Inflammatory macrophage (primary cell): ENCODE data around the gene RAP1A.
"Not testable (repeated sequence)": the region's sequence is repeated elsewhere in the genome, so short reads cannot be mapped to it uniquely, and the experiment has no call there.

Source experiments
- DNase-seq, 2 donors: peaks; one replicate each; pipeline ENCODE4 v3.0.0-alpha.2; 2020 to 2022

Gene RAP1A

DNA sequence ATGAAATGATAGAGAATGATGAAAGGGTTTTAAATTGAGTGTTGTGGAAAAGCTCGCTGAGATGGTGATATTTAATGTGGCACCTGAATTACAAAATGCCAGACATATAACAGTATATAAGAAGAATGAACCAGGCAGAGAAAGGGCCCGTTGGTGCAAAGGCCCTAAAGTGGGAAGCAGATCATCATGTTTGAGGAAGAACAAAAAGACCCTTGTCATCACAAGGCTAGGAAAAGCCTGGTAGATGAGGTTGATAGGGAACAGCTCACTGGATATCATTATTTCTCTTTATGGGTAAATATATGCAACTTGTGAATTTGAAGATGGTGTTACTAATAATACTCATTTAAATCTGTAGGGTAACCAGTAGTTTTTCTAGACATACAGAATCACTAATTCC, 11.0 kb downstream of the RAP1A start:
- DNase-seq = peak in 1 of 2 donors; percentile 2

DNA sequence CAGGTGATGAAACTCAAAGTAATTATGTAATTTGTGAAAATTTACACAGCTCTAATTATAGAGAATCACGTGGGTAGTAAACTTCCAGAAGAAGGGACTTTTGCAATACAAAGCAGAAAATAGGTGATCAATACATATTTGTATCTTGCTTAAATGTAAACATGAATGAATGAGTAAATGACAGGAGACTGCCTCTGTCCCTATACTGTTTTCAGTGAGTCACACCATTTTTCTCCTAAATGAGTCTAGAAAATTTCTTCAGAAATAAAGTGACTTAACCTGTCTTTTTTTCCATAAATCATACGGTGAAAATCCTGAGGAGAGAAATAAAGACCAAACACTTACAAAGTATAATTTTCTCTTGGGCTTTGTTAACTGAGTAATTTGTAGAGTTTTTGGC, 11.9 kb downstream of the RAP1A start:
- DNase-seq = no peak

DNA sequence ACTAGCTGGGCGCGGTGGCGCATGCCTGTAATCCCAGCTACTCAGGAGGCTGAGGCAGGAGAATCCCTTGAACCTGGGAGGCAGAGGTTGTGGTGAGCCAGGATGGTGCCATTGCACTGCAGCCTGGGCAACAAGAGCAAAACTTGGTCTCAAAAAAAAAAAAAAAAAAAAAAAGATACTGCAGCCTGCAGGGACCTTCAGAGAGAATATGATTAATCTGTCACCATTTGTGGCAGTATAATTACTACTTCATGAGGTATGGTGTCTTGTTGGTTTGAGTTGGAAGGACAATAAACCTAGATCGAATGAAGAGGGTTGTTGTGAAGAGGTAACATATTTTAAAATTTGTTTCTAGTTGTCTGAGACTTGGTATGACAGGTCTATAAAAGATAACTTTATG, 13.2 kb downstream of the RAP1A start:
- not testable (repeated sequence) for DNase-seq

DNA sequence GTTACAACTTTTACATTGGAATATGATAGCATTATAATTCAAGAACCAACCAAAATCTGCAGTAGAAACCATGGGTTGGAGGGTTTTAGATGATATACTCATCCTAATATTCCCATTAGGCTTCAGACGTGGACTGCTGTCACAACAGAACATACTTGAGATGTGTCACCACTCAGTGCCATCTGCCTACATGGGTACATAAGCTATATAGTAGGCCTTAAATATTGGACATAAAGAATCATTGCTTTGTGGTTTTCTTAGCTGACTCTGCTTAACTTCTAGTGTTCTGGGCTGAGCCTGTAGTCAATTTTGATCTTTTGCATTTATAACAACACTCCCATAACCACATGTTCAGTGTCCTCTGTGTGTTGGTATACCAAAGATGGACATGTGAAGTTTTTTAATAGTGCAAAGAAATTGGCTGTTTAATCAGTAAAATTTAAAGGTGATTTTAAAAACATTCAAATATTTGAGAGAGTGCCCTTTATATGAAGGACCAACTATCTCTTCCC, 14.2 kb downstream of the RAP1A start:
- no peak for DNase-seq

DNA sequence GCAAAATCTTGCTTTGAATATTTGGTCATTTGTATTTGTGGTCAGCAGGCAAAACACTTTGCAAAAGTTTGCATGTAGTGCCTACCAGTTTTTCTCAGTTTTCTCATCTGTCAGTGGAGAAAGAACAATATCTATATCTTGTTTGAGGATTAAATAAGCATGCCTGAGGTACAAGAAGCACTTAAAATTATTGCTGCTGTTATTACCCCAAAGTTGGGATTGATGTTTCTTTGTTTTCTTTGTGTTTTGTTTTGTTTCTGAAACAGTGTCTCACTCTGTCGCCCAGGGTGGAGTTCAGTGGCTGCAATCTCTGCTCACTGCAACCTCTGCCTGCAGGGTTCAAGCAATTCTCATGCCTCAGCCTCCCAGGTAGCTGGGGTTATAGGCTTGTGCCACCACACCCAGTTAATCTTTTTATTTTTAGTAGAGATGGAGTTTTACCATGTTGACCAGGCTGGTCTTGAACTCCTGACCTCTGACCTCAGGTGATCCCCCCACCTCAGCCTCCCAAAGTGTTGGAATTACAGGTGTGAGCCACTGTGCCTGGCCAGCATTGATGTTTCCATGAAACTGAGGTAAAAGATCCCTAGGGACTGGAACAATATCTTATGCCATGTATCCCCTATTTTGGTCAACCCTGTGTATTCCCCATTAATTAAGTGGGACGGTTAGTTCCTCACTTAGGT, 15.9 kb downstream of the RAP1A start:
- DNase-seq = no peak

DNA sequence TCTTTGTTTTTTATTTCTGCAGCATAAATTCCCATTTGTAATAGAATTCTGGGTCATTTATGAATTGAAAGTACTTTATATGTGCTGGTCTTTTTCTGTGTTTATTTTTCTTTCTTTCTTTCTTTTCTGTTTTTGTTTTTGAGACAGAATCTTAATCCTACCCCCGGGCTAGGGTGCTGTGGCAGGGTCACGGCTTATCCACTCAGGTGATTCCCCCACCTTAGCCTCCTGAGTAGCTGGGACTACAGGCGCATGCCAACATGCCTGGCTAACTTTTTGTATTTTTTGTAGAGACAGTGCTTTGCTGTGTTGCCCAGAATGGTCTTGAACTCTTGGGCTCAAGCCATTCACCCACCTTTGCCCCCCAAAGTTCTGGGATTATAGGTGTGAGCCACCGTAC, 18.7 kb downstream of the RAP1A start:
- no peak for DNase-seq

DNA sequence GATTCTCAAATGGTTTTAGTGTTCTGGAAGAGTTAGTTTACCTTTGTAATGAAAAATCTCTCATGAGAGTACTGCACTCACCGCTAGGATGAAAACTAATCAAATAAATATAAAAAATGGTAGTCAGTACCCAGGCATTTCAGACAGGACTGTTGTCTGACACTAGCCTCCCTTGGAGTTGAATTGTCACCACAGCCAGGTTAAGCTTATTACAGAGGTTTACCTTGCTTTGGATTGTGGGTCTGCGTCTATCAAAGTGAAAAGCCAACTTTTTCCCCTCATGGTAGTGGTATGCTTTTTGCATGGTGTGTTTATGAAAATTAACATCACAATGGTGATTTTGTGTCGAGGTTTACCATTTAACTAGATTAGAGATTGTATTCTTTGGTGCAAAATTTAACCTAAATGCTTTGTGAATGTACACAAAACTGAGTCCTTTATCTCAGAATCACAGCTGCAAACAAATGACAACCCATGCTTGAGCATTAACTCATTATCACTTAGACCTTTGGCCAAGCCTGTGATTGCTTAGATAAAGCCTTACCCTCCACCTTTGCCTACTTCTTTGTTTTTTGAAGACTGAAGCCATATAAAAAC, 20.1 kb downstream of the RAP1A start:
- no peak for DNase-seq

DNA sequence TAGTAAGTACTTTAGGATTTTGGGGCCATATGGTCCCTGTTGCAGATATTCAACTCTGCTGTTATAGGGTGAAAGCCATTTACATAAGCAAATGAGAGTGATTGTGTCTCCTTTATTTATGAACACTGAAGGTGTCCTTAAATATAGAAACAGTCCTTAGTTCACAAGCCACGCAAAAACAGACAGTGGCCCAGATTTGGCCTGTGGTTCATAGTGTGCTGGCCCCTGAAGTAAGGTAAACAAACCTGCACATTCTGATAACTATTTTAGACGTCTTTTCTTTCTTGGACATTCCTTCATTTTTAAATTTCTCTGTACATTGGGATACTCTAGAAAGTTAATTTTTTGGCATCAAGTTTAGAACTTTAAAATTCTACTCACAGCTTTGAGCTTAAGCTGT, 23.5 kb downstream of the RAP1A start:
- DNase-seq = no peak

DNA sequence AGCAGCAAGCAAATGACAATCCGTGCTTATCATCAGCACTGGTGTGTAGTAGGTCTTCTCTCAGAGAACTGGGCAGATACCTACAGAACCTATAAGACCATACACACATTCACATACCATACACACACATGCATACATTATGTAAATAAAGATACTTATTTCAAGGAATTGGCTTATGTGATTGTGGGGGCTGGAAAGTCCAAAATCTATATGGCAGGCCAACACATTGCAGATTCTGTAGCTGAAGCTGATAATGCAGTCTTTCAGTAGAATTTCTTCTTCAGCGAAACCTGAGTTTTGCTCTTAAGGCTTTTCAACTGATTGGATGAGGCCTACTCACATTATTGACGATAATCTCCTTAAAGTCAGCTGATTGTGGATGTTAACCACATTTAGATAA, 24.1 kb downstream of the RAP1A start:
- DNase-seq = no peak

DNA sequence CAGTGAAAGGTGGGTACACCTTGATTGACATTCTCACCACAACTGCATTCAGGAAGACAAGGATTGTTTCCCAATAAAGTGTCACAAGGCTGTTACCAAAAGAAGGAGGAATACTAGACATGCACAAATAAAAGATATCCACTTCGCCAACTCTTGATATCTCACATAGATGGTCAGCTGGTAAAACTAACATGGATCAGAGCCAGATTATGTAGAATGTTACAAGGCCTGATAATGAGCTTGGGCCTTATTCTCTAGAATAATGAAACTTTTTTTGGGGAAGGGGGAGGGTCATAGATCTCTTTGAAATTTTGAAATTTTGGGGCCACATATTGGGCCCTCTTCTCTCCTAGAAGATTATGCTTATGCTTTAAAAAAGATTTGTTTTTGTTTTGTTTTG, 24.9 kb downstream of the RAP1A start:
- no peak for DNase-seq

DNA sequence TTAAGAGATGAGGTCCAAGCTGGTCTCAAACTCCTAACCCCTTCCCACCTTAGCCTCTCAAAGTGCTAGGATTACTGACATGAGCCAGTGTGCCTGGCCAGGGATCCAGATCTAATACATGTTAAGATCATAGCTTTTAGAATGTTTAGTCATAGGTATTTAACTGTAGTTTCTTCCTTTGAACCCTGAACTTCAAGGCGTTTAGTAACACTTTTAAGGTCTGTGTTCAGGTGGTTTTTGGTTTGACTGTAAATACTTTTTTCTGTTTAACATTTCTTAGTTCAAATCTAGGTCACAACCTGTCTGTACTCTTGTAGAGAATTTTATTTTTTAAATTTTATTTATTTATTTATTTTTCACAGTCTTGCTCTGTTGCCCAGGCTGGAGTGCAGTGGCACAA, 28.1 kb downstream of the RAP1A start:
- DNase-seq = no peak

DNA sequence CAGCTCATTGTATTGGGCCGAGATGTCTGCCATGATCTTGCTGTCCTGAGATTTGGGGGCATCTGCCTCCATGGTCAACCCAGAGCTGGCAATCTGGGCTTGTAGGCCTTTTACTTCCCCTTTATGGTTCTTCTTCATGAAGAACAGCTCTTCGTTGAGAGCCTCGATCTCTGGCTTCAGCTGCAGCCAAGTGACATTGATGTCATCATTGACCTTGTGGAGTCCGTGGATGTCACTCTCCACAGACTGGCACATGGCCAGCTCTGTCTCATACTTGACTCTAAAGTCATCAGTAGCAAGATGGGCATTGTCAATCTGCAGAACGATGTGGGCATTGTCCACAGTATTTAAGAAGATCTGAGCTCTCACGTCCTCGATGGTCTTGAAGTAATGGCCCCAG, 29.2 kb downstream of the RAP1A start:
- DNase-seq = peak; percentile 76 to 89

DNA sequence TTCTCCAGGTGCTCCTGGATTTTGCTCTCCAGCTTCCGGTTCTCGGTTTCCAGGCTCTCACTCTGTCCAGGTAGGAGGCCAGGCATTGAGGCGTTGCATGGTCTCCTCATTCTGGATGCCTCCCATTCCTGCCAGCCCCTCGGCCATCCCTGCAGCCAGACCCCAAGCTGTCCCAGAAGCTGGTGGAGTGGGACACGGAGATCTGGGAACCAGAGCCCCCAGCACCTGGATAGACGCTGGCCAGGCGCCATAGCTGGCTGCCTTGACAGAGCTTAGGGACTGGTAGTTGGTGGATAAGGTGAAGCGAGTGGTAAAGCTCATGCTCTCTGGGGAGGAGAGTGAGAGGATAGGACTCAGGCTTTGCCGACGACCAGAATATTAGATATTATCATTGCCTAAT, 29.6 kb downstream of the RAP1A start:
- DNase-seq = no peak

DNA sequence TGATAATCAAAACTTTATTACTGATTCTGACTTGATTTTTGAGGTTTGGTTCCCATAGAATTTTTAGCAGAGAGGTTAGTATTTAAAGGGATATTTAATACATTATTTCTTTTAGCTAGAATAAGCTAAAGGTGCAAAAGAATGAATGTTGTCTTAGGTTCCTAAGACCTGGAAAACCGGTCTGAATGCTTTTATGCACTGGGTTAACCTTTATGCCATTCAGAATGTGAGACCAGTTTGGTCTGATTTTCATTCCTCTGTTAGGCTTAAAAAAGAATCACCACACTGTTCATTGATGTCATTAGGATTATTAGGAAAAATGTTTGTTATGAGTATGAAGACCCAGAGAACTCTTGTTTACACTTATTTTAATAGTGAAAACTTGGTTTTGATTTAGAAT, 30.1 kb downstream of the RAP1A start:
- no peak for DNase-seq

DNA sequence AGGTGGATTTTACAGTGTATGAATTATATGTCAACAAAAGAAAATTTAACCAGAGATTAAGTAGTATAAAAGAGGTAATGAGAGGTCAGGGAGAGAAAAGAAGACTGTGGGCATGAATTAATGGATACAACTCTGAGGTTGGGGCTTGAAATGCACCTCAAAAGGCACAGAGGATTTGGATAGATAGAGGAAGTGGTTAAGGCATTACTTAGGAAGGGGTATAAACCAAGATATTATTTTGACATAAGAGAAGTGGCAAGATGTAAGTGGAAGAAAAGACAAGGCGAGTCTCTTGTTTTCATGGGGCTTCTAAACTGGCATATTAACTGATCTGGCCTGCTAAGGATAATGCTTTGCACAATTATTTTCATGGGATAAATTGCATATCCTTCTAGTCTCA, 34.1 kb downstream of the RAP1A start:
- DNase-seq = peak in 1 of 2 donors; percentile 39

DNA sequence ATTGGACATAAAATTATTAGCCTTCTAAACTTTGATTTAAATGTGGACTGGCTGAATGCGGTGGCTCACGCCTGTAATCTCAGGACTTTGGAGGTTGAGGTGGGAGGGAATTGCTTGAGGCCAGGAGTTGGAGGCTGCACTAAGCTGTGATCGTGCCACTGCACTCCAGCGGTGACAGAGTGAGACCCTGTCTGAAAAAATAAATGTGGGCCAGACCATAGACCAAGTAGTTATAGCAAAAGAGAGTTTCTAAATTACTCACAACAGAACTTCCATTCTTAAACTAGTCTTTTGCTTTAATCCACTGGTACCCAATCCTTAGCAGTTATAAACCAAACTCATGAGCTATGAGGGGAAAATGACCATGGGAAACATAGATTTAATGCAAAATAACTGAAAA, 35.2 kb downstream of the RAP1A start:
- no peak for DNase-seq

DNA sequence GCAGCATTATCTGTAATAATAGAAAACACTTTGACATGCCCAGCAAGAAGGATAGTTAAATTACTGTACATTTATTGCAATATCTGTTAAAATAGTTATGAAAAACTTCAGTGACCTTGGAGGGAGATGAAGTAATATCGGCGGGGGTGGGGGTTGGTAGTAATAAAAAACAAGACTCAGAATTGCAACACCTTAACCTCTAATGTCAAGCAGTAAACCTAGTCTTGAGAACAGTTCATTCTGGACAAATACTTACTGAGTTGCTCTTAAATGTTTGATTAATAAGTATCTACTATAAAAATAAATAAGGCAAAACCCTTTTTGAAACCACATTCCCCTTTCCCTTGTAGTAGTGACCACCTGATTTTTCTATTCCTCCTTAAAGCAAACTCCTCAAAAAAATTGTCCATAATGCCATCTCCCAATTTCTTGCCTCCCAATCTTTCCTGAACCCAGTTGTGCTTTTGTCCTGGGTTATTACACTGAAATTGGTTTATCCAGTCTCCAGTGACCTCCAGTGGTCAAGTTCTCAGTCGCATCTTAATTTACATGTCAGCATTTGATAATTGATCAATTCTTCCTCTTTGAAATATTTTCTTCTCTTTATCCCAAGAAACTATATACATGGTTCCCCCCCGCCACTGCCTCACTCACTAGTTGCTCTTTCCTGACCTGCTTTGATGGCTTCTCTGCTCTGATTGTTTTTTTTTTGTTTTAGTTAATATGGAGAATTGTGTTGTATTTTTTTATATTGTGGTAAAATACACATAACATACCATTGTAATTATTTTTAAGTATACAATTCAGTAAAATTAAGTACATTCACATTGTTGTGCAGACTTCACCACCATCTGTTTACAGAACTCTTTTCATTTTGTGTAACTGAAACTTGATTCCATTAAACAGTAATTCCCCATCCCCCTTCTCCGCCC, 36.8 kb downstream of the RAP1A start:
- DNase-seq = peak; percentile 62 to 65

DNA sequence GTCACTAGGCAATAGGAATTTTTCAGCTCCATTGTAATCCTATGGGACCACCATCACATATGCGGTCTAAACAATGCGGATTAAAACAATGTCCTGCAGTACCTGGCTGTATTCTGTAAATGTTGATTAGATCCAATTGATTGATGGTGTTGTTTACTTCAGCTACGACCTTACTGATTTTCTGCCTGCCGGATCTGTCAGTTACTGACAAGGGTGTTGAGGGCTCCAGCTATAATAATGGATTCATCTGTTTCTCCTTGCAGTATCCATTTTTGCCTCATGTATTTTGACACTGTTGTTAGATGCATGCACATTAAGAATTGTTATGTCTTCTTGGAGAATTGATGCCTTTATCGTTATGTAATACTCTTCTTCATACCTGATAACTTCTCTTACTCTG, 39.0 kb downstream of the RAP1A start:
- DNase-seq = no peak

DNA sequence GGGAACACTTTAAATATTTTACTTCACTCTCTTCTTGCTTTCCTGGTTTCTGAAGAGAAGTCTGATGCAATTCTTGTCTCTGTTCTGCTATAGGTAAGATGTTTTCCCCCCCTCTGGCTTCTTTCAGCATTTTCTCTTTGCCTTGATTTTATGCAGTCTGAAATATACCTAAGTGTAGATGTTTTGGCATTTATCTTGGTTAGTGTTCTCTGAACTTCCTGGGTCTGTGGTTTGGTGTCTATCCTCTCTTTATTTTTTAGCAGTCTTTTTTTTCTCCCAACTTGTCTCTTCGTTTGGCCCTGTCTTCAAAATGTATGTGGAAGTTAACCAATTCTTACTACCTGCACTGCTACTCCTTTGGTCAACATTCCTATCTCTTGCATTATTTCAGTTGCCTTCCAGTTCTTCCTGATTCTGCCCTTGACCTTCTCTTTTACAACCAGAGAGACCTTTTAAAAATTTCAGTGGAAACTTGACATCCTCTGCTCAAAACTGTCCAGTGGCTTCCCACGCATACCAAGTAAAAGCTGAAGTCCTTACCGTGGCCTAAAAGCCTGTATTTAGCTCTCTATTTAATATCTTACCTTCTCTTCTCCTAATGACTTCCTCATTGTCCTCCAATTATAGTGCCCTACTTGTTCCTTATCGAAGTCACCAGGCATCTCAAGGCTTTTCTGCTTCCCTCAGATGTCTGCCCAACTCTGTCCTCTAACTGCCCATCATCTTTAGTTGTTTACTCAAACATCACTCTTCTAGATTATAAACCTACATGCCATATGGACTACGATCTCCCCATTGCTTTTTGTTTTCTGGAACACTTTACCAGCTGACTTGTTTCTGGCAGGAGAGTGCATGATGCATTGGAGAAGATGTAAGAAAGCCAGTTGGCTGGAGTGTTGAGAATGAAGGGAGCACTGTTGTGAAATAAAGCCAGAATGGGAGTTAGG, 40.9 kb downstream of the RAP1A start:
- DNase-seq = peak; percentile 13 to 20

DNA sequence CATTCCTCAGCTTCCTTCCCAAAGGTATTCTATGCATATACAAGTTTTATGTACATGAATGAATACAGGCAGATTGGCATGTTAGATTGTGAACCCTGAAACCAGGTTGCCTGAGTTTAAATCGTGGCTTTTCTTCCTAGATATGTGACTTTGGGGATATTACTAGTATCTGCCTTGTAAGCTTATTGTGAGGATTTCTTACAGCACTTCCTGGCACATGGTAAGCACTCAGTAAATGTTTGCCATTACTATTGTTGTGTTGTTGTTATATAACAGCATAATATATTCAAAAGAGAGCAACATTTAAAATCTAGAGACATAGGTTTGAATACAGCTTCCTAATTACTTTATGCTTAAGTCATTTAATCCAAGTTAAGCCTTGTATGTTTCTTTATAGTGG, 45.1 kb downstream of the RAP1A start:
- no peak for DNase-seq

DNA sequence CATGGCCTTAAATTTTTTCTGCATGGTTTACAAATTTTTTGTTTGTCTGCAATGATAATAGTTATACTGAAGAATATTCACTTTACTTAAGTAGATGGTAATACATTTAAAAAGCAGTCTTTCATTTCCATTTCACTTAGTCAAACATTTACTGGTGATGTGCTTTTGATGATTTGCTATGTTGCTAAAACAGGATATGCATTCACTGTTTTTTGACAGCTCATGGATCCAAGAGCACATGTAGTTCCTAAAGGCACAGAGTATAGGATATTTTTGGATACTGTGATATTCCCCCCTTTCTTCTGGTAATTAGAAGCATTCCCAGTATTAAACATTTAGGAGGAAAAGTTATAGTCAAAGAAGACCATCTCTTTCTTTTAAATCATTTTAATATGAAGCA, 45.9 kb downstream of the RAP1A start:
- DNase-seq = no peak

DNA sequence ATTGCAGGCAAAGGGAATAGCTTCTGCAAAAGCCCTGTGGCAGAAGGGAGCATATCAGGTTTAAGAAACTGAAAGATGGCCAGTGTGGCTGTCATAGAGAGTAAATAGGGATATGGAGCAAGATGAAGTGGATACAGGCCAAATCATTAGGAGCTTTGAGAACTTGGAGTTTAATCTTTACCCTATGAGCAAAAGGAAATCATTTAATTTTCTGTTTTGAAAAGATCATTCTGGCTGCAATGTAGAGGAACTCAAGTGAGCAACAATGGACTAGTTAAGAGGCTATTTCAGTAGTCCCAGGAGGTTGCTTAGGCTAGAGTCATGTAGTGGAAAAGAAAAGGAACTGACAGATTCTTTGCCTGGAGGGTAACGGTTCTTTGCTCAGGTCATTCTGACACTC, 47.2 kb downstream of the RAP1A start:
- DNase-seq = peak in 1 of 2 donors; percentile 38
